GM19438 (cell line): ENCODE results near the gene NET1.

Experiments used
- ATAC-seq: cut with Tn5 transposase; IDR thresholded peaks from one replicate; pipeline ENCODE4 v1.9.1; 2021; ENCODE audit warnings: low read depth; ENCODE audit not compliant: unreplicated experiment

NET1 gene

DNA sequence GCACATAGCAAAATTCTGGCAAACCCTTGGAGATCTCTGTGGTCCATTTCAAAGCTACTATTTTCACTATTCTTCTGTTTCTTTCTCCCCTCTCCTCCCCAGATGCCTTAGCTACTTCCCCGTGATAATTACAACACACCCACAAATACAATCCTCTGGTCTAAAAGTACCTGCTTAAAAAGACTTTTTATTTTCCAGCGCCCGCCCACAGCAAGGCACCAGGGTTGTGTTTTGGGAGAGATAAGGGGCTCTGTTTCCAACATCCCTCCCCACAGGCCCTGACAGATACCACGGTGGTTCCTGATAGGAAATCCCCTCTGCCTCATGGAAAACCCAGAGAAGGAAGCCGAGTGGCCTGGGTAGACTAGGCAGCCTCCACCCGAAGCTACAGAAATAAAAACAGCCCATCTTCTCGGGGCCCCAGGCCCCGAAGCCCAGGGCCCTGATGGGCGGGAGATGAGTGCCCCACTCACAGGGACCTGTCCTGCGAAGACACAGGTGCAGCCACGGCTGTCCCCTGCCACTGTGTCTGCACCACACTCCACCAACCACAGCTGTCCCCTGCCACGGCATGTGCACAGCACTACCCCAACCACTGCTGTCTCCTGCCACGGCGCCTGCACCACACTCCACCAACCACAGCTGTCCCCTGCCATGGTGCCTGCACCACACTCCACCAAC lies 67.3 kb downstream of the NET1 start:
- ATAC-seq, result no peak

- no peak for ATAC-seq
Measured at GRCh38 chr10:5480162-5480941, 68.0 kb downstream of the NET1 start.

- no peak for ATAC-seq
Measured at GRCh38 chr10:5481121-5481520, 68.8 kb downstream of the NET1 start.

- ATAC-seq, result no peak
Measured at GRCh38 chr10:5482016-5482415, 69.7 kb downstream of the NET1 start.

- no peak for ATAC-seq
Measured at GRCh38 chr10:5484205-5484604, 71.8 kb downstream of the NET1 start.

- no peak for ATAC-seq
Measured at GRCh38 chr10:5485290-5485689, 72.9 kb downstream of the NET1 start.

DNA sequence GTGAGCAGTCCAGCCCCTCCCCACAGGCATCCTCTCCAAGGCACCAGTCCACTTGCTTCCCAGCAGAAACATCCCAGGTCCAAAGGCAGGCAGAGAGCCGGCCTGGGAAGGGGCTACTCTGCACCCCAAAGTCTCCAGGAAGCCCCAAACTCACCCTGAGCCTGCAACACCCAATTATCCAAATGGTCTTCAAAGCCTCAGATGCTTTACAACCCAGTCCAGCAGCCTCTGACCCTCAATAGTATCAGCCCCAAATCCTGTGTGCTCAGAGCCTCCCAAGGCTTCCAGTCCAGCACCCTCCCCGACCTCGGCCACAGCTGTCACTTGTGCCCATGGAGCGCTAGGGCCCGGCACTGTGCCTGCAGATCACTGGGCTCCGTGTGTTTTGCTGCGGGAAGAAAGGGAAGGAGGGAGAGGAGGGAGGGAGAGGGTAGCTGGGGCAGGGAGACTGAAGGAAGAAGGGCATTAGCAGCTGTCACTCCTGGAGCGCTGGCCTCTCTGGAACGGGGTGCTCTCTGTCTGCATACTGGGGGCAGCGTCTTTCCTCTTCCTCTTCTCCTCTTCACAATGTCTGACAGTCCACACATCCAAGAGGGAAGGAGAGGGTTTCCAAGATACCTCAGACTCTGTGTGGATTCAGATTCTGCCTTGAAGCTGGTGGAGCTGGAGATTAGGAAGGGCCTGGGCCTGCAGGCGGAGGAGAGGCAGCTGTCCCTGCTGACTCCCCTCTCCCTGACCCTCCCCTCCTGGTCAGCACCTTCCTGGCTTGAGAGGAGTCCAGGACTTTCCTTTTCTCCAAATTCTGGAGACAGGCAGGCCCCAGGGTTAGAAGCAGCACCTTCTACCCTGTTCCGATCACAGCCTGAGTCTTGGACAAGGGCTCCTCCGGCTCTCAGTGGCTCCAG lies 73.8 kb downstream of the NET1 start:
- no peak for ATAC-seq

DNA sequence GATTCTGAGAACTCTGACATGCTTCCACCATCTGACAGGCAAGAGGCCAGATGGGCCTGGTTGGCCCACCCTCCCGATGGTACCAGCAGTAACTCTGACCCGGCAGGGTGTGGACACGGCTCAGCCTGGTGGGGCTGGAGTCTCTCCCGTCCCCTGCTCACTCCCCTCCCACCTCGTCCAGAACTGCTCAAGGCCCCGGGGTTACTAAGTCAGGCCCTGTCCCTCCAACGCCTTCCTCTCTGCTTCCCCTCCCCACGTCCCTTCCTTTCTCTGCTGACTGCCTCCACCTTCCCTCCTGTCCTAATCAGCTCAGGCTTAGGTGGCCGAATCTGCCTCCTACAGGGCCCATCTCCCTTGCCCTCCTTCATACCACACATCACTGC lies 74.5 kb downstream of the NET1 start:
- no peak for ATAC-seq

DNA sequence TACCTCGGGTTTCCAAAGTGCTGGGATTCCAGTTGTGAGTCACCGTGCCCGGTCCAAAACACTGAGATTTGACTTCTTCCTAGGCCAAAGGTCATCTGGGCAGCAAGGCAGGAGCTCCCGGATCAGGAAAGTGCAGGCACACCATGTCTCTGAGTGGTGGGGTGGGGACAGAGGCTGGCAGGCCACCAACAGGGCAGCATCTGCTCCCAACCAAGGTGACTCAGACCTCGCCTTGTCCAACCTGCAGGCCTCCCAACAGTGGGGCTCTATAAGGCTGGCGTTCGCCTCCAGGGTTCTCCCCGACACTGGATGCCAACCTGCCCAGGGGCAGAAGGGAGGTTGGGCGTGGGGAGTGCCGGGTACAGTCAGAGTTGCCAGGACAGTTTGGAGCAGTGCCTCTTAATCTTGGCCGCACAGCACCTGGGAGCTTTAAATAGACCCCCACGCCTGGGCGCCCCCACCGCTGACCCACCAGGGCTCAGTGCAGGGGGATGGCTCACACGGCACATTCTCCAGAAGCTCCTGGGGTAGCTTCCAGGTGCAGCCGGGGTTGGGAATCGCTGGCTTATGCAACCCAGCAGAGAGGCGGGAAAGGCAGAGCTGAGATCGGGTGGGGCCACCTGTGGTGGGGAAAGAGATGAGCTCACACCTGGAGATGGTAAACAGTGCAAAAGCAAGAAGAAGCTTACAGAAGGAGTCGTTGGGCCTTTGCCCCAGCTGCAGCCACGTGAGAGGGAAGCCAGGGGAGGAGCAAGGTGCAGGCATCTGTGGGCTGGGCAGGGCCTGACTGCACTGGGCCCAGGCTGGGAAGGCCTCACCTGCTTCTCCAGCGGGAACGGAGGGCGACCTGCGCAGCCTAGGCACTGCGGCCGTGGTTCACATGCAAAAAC lies 76.2 kb downstream of the NET1 start:
- ATAC-seq, result no peak

- ATAC-seq, result no peak
Measured at GRCh38 chr10:5490032-5490431, 77.7 kb downstream of the NET1 start.

DNA sequence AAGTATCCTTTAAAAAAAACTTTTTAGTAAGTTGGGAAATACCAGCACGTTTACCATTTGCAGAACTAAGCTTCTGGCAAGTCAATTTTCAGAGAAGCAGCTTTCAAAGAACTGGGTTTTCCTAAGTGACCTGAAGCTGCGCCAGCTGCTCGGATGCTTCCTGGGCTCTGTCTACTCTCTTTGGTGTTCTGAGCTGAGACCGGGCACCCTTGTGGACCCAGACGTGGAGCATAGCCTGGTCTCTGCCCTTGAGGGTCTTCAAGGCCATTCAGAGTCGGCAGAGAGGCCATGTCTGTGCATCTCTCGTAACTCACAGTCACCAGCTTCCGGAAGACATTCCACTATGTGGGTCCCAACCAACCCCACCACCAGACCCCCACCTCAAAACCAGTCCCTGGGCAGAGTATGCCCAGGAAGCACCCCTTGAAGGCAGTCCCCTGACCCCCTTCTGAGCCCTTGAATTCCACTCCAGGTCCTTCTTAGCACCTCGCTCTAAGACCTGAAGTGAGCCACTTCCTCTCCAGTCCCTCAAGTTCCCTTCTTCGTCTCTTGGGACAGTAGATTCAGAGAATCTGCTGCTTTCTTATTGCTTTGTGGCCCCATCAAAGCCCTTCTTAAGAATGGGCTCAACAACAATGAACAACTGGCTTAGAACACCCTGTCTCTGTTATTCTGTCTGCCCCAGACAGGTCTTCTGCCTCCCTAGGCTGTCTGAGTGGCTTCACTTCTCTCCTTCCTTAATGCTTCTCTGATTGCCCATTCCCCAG lies 78.5 kb downstream of the NET1 start:
- ATAC-seq, result no peak

DNA sequence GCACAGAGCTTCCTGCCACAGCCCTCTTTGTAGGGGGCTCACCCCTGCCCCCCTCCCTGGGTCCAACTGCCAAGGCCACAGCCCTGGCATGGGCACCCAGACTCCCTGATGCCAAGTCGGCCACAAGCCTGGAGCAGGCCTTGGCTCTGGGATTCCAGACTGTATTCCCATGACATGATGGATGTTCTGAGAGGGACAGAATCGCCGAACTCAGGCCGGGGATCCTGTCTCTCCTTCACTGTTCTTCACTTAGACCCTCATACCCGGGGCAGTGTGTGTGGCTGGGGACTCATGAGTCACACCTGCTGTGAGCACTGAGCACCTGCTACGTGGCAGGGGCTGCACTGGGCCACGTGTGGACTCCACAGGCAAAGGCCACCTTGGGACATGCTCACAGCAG lies 79.1 kb downstream of the NET1 start:
- no peak for ATAC-seq

DNA sequence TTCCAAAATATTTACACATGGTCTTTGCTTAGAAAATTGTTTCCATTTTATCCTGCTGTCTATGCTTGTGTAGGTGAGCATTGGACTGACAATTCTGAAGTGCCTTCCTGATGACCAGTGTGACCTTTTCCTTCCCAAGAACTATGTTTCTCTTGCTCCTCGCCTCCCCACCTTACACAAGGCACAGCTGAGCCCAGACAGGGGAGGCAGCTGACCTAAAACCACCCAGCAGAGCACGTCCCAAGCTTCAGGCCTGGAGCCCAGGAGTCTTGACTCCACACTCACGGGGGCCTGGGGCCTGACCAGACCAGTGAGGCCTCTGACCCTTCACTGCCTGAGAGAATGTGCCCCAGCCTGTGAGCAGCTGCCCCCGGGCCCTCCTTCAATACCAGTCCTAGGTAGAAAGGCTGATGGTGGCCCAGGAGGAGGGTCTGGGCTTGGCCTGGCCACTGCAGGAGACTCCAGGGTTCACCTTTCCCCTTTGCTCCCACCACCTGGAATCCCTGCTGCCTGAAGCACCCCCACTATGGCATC lies 80.0 kb downstream of the NET1 start:
- no peak for ATAC-seq

GRCh38 chr10:5492929-5493576 lies 80.7 kb downstream of the NET1 start:
- ATAC-seq, result no peak

GRCh38 chr10:5493691-5494090 lies 81.3 kb downstream of the NET1 start:
- no peak for ATAC-seq

GRCh38 chr10:5494611-5495010 lies 82.3 kb downstream of the NET1 start:
- ATAC-seq, result no peak

GRCh38 chr10:5496261-5497250 lies 84.2 kb downstream of the NET1 start:
- ATAC-seq, result no peak

- ATAC-seq, result no peak
Measured at GRCh38 chr10:5497289-5497688, 84.9 kb downstream of the NET1 start.
